OCI-LY7 (cell line): Measurements from ENCODE around the gene GNAZ. TPM values are rescaled to one million over a fixed set of nuclear protein-coding genes. Genes with fewer than 3 reads are reported as not detected.

Experiments
- BruUV-seq: library from RNA; stranded (reverse); fragments of 400-500 nt; replicated peaks from 2 replicates; lab custom pipeline; 2021; lab: Mats Ljungman, UMichigan
- CTCF ChIA-PET: fragments of 300-600 bp; sonication (Branson Sonifier 250); formaldehyde crosslinking; loops from one replicate; lab custom pipeline; 2022; ENCODE audit warnings: antibody characterized with exemption; ENCODE audit not compliant: unreplicated experiment; lab: Charles Lee
- POLR2A ChIA-PET: fragments of 300-600 bp; sonication (Branson Sonifier 250); formaldehyde crosslinking; loops from one replicate; lab custom pipeline; 2022; ENCODE audit warnings: antibody characterized with exemption; lab: Charles Lee
- DNase-seq: peaks from one replicate; pipeline ENCODE4 v3.0.0-alpha.2; 2015; ENCODE audit warnings: low spot score
- H2AFZ ChIP-seq: fragments of 200-600 bp; sonication (generic), shearing (Covaris generic); 2 replicates; pipeline ENCODE4 v1.6.1; 2014; ENCODE audit warnings: mild to moderate bottlenecking, antibody characterized with exemption, low read length, moderate library complexity
- H3K27ac ChIP-seq: fragments of 200-600 bp; sonication (generic); 2 replicates; pipeline ENCODE4 v1.5.1; 2014; ENCODE audit warnings: mixed run types, low read depth, mild to moderate bottlenecking, moderate library complexity, low read length, inconsistent platforms; ENCODE audit not compliant: poor library complexity, severe bottlenecking
- H3K36me3 ChIP-seq: fragments of 200-600 bp; sonication (generic); 2 replicates; pipeline ENCODE4 v1.6.1; 2014; ENCODE audit warnings: mild to moderate bottlenecking, antibody characterized with exemption, low read length, moderate library complexity, mixed read lengths; ENCODE audit not compliant: insufficient read depth
- H3K4me1 ChIP-seq: fragments of 200-600 bp; sonication (generic); 2 replicates; pipeline ENCODE4 v1.5.1; 2014; ENCODE audit warnings: mild to moderate bottlenecking, low read length; ENCODE audit not compliant: insufficient read depth, poor library complexity, severe bottlenecking
- H3K4me2 ChIP-seq: fragments of 200-600 bp; sonication (generic); 2 replicates; pipeline ENCODE4 v1.6.1; 2014; ENCODE audit warnings: mild to moderate bottlenecking, low read length
- H3K4me3 ChIP-seq: fragments of 200-600 bp; sonication (generic); 2 replicates; pipeline ENCODE4 v1.5.1; 2014; ENCODE audit warnings: mild to moderate bottlenecking, low read depth, low read length; ENCODE audit not compliant: poor library complexity, severe bottlenecking
- H3K79me2 ChIP-seq: fragments of 200-600 bp; sonication (generic); 2 replicates; pipeline ENCODE4 v1.6.1; 2016; ENCODE audit warnings: low read depth, mild to moderate bottlenecking, low read length, moderate library complexity, mixed read lengths; ENCODE audit not compliant: insufficient read depth
- H3K9me2 ChIP-seq: fragments of 200-600 bp; sonication (generic); 2 replicates; pipeline ENCODE4 v1.6.1; 2016; ENCODE audit warnings: mild to moderate bottlenecking, low read length, mixed read lengths; ENCODE audit not compliant: insufficient read depth
- H3K9me3 ChIP-seq: fragments of 200-600 bp; sonication (generic); 2 replicates; pipeline ENCODE4 v1.6.1; 2014; ENCODE audit warnings: mild to moderate bottlenecking, mixed run types, low read length, mixed read lengths
- H4K20me1 ChIP-seq: fragments of 200-600 bp; sonication (generic); 2 replicates; pipeline ENCODE4 v1.6.1; 2014; ENCODE audit warnings: mild to moderate bottlenecking, antibody characterized with exemption, low read length, moderate library complexity, mixed read lengths; ENCODE audit not compliant: insufficient read depth
- CTCF ChIP-seq: fragments of 200-600 bp; sonication (generic); conservative IDR thresholded peaks from 2 replicates; pipeline ENCODE4 v1.5.1; 2014; ENCODE audit warnings: mild to moderate bottlenecking, antibody characterized with exemption, low read length, moderate library complexity, mixed read lengths
- EZH2phosphoT487 ChIP-seq: fragments of 200-600 bp; sonication (generic); IDR thresholded peaks from 2 replicates; pipeline ENCODE4 v1.6.1; 2018; ENCODE audit warnings: low read depth, borderline replicate concordance, mild to moderate bottlenecking, mixed run types, antibody characterized with exemption, low read length, moderate library complexity, mixed read lengths
- intact Hi-C: fragments of 100-400 bp; cut with micrococcal nuclease; formaldehyde crosslinking; loops from one replicate; pipeline ENCODE4 v1.10.0; 2022; ENCODE audit not compliant: unreplicated experiment
- total RNA-seq, 2 experiments: library from RNA; depleted of rRNA in 1 of 2; stranded (reverse); fragments of >200 nt in 1 of 2; shearing (Covaris generic) in 1 of 2; gene quantifications; 2 replicates each; pipeline ENCODE4 v1.2.3, GENCODE V29; 2014 to 2022

The GNAZ gene
- total RNA-seq, 2 experiments from 2014 or later, result 38.5 to 46.4 TPM

- Histone ChIP-seq H3K4me3 (no peak overlapping the region), H3K27ac (no peak overlapping the region), H3K9me2 (no peaks in the 10 kb centered on the region), H3K9me3 (no peaks in the 10 kb centered on the region), H3K36me3 (no peaks in the 10 kb centered on the region), H3K79me2 (no peaks in the 10 kb centered on the region), H3K4me2 (no peak overlapping the region), H4K20me1 (no peaks in the 10 kb centered on the region), H2AFZ (no peak overlapping the region), H3K4me1 (peaks cover 20% of the 10 kb centered on the region)
- ChIA-PET POLR2A (no interaction called here), CTCF (no interaction called here)
- intact Hi-C loops, result no loop called here
- no TSS peak for BruUV-seq
- TF ChIP-seq CTCF (no peak), EZH2phosphoT487 (no peak)
- no peak for DNase-seq
These were observed 14.4 kb downstream of the GNAZ start for GRCh38 chr22:23084453-23085350.

- no peaks in the 10 kb centered on the region for H4K20me1 ChIP-seq
- H3K4me2 ChIP-seq, result no peak overlapping the region
- POLR2A ChIA-PET, result no interaction called here
- H3K9me3 ChIP-seq, result no peaks in the 10 kb centered on the region
- intact Hi-C loops, result no loop called here
- H3K79me2 ChIP-seq, result no peaks in the 10 kb centered on the region
- H3K27ac ChIP-seq, result no peak overlapping the region
- no peaks in the 10 kb centered on the region for H3K36me3 ChIP-seq
- BruUV-seq, result no TSS peak
- H3K4me3 ChIP-seq, result no peak overlapping the region
- CTCF ChIA-PET, result no interaction called here
- H2AFZ ChIP-seq, result no peak overlapping the region
- DNase-seq, result no peak
- peaks cover 20% of the 10 kb centered on the region for H3K4me1 ChIP-seq
- TF ChIP-seq CTCF, result no peak
- no peak for TF ChIP-seq EZH2phosphoT487
- H3K9me2 ChIP-seq, result no peaks in the 10 kb centered on the region
These were observed 15.0 kb downstream of the GNAZ start for GRCh38 chr22:23085351-23085671.

- ChIA-PET CTCF (no interaction called here), POLR2A (no interaction called here)
- H3K9me3 ChIP-seq, result no peaks in the 10 kb centered on the region
- DNase-seq, result no peak
- H3K79me2 ChIP-seq, result no peaks in the 10 kb centered on the region
- no peaks in the 10 kb centered on the region for H3K36me3 ChIP-seq
- no peak overlapping the region for H2AFZ ChIP-seq
- peaks cover 20% of the 10 kb centered on the region for H3K4me1 ChIP-seq
- H4K20me1 ChIP-seq, result no peaks in the 10 kb centered on the region
- H3K4me2 ChIP-seq, result no peak overlapping the region
- H3K9me2 ChIP-seq, result no peaks in the 10 kb centered on the region
- intact Hi-C loops, result no loop called here
- H3K4me3 ChIP-seq, result no peak overlapping the region
- no peak overlapping the region for H3K27ac ChIP-seq
- no peak for TF ChIP-seq EZH2phosphoT487
- no peak for TF ChIP-seq CTCF
- no TSS peak for BruUV-seq
These were observed 15.5 kb downstream of the GNAZ start for GRCh38 chr22:23085785-23086184.
